Measurements from ENCODE around the gene MORN1.

The MORN1 gene

DNA sequence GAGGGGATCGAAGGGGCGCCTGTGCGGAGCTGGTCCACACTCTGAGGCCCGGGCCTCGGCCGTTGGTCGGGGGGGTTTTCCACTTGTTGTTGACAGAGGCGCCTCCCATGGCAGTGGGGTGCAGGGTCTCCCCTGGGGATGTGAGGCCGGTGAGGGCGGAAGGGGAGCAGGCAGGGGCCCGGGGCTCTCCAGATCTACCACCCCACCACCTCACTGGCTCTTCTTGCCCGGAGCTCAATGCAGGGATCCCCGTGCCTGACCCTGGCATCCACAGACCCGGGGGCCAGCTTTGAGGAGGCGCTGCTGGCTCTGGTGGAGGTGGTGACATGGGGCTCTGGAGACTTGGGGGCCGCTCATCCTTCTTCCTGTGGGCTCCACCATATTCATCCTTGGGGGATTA, 28.1 kb upstream of the MORN1 start:
- no peak for DNase-seq (ENCODE audit: low read depth in 2 of 2)

DNA sequence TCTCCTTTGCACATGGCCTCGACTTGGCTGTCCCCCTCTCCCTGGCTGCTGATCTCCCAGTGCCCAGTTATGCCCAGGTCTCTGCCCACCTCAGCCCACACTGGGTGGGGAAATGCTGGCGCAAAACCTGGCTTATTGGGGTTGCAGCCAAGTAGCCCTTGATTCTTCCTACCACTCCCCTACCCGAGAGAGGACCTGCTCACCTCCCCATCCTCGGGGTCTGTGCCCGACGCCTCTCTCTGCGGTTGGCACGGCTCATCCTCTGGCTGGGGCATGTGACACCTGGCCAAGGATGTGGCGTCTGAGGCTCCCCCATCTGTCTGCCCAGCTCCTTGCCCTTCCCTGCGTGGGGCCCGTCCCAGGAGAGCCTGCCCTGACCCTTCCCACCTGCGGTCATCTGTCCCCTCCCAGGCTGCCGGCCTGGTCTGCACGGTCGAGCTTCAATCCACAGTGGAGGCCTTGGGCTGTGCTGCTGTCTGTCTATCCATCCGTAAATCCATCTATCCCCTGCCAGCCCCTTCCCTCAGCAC, 27.5 kb upstream of the MORN1 start:
- no peak for DNase-seq (ENCODE audit: low read depth in 2 of 2)

DNA sequence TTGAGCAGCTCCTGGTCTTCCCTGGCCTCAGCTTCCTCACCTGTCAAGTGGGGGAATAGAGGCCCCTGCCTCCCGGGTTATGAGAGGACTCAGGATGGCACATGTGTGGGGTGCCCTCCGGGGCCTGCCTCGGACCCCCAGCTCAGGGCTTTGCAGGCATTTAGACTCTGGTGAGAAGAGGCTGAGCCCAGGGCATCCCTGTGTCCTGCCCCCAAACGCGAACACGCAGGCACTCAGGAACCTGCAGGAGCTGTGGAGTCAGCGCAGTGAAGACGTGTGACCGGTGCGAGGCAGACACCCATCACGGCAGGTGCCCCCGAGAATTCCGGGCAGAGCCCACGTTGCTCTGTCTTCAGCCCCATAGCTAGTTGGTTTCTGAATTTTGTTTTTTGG, 26.5 kb upstream of the MORN1 start:
- DNase-seq (ENCODE audit: low read depth in 2 of 2) = no peak

DNA sequence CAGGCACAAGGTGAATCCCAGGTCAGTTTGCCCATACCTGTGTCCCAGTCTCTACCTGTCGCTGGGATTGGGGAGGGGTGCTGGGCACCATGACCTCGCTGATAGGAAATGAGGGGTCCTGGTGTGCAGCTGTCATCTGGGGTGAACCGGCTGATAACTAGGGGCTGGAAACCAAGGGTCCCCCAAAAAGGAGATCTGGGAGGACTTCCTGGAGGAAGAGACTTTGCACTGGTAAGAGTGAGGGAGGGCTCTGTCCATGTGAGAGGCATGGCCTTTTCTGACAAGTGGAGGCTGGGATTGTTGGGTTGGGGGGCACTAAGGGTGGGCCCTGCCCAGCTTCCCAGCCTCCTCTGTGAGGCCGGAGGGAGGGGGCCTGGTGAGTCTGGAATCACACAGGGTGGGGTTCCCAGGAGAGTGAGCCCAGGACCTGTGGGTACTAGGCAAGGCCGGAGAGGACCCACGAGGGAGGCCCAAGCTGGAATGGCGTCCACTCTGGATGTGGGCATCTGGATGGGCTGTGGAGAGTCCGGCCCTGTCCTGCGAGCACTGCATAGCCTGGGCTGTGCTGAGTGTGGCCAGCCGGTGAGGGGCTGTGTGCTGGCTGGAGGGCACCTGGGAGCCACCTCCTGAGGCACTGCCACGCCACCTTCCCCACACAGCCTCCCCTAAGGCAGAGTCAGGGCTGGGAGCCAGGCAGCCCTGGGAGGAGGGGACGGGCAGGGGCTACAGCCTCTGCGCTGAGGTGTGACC, 25.9 kb upstream of the MORN1 start:
- no peak for DNase-seq (ENCODE audit: low read depth in 2 of 2)

DNA sequence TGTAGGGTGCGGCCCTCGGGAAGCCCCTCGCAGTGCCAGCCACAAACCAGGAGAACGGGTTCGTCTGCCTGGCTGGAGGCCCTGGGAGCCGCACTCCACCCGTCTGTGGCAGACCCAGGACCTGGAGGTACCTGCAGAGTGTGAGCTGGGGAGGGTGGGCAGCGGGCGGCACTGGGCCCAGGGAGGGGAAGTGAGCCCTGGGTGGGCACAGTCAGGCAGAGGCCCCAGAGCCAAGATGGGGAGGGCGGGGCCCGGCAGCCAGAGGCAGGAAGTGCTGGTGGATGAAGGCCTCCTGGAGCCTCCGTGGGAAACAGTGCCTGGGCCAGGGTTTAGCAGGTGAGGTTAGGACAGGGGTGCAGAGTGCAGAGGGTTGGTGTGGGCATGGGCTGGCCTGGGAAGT, 25.0 kb upstream of the MORN1 start:
- DNase-seq (ENCODE audit: low read depth in 2 of 2) = no peak

DNA sequence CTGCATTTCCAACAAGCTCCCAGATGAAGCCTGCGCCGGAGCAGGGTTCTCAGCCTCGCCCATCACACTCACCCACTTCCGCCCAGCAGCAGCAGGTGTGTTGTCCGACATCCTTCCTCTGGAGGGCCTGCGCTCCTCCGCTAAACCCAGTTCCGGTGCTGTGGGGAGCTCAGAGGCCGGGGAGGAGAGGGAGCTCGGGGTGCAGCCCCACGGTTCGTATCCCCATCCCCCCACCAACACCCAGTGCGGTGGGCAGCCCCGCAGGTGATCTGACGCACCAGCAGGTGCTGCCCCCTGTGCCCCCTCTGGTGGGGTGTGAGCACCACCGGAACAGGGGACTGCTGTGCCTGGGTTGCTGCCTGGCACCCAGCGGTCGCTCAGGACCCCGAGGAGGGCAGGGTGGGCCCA, 24.5 kb upstream of the MORN1 start:
- DNase-seq (ENCODE audit: low read depth in 2 of 2) = no peak

DNA sequence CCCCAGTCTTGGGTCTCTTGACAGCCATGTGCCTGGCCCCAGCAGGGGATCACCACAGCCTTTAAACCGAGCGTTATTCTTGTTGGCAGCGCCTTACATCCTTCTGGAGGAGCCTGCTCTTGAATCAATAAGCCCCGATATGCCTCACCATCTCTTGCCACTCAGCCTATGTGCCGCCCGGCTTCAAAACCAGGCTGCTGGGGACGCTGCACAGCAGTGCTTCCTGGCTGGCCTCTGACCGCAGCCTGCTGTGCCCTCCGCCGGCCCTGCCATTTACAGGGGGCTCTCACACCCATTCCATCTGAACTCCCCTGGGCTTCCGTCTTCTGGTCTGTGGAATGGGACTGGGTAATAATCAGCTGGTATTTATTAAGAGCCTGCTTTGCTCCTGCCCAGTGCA, 24.0 kb upstream of the MORN1 start:
- no peak for DNase-seq (ENCODE audit: low read depth in 2 of 2)

DNA sequence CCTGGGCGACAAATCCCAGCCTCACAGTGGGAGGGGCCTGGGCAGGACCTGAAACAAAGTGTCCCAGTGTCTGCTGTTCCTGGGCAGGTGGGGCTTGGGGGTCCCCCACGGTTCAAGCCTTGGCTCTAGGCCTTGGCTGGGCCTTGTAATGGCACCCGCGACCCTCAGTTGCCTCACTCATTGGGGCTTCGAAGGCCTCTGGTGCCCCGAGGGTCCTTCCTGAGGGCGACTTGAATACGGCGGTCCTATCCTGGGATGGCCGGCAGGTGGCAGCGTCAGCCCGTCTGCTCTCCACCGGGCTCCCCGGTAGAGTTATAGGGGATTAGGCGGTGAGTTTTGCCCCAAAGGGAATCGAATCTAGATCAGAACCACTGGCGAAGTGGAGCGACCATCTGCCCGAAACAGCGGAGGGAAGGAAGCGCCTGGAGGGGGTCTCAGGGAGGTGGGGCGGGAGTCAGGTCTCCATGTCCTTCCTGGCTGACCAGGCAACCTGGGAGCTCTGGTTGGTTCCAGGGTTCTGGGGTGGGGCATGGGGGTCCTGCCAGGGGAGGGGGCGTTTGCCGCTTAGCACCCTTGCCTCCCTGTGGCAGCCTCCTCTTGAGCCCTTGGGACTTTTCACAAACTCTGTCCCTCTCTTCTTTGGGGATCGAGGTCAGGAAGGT, 23.1 kb upstream of the MORN1 start:
- peak; percentile 66 to 69 for DNase-seq (ENCODE audit: low read depth in 2 of 2)

DNA sequence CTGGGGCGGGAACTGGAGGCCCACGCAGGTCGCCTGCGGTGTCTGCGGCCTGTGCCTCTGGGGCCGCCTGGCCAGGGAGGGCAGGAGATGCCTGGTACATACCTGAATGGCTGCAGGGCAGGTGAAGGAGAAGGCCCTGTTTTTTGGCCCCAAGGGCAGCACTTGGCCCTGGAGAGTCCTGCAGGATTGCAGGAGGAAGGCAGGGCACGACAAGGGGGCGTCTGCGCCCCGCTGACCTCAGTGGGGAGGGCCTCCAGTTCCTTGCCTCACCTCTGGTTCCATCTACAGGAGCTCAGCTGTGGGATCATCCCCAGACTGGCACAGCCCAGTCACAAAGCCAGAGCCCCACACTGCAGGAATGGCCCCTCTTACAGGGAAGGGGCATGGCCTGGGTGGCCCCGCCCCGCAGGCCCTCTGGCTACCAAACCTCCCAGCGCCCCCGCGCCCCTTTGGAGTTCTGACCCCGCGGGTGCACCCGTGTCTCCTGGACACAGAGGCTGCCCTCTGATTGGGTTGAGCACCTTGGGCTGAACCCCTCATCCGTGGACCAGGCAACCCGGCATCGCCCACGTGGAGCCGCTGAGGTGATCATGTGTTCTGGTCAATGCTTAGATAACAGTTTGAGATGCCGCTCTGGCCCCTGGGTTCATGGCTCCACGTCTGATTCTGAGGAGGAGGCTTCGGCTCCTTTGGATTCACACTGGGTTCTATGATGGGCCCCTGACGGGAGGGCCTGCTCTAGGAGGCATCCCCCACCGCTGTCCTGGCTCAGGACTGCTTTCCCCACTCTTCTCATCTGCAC, 22.3 kb upstream of the MORN1 start:
- no peak for DNase-seq (ENCODE audit: low read depth in 2 of 2)

DNA sequence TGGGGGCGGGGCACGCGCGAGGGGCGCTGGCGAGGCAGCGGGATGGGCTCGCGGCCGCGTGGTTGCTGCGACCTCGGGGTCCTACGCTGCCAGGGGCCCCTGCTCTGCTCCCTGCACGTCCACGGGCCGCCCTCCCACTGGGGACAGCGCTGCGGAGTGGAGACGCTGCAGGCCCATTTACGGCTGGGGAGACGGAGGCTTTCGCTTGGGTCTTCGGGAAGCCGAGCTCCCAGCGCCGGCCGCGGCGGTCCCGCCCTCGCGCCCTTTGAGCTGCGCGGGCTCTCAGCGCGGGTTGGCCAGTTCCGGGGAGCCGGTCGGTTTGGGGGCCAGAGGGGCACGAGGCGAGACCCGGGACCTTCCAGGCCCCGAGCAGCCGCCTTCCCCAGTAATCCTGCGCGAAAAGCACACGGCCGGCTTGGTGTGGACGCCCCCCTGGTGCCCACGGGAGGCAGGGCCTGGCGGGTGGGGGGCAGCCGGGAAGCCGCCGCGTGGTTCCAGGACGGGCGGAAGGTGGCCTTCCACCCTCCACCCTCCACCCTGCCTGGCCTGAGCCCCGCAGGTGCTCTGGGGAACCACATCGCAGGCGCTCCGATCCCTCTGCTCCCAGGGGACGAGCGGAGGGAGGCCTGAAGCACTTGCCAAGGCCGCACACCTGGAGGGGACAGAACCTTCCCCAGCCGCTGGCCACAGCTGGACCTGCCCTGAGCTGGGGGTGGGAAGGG, 21.6 kb upstream of the MORN1 start:
- no peak for DNase-seq (ENCODE audit: low read depth in 2 of 2)

DNA sequence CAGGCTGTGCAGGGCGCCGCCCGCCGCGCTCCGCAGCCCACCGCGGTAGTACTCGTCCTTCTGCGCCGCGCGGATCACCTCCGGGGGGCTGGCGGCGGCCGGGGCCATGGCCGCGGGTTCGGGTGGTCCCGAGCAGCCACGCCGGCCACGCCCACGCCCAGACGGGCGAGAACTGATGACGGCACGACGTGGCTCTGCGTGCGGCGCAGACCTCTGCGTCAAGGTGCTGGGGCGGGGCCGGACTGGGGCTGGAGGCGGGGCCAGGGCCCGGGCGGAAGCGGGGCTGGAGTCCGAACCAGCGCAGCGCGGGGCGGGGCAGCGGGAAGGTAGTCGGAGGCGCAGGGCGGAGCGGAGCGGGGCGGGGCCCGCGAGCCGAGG, 21.0 kb upstream of the MORN1 start, which contains the start of gene PEX10:
Gene PEX10 (minus strand): TSS at position 170 of the 378 bp plus-strand sequence. CDS start 62 bp downstream, at position 108.
- peak; percentile 99 for DNase-seq (ENCODE audit: low read depth in 2 of 2)

DNA sequence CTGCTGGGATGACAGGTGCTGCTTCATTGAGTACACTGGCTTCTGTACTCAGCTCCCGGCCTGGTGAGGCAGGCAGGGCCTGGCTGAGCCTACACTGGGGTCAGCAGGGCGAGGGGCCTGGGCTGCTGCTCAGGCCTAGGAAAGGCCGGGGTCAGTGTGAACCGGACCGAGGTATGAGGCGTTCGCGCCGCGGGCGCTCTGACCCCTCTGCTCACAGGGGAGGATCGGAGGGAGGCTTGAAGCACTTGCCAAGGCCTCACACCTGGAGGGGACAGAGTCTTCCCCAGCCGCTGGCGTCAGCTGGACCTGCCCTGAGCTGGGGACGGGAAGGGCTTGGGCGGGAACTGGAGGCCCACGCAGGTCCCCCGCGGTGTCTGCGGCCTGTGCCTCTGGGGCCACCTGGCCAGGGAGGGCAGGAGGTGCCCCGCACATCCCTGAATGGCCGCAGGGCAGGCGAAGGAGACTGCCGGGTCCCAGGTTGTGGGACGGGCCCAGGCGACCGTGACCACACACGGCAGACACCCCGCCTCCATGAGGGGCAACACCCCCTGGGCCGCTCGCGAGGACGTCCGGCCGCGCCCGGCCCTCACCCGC, 20.5 kb upstream of the MORN1 start:
- DNase-seq (ENCODE audit: low read depth in 2 of 2) = no peak

DNA sequence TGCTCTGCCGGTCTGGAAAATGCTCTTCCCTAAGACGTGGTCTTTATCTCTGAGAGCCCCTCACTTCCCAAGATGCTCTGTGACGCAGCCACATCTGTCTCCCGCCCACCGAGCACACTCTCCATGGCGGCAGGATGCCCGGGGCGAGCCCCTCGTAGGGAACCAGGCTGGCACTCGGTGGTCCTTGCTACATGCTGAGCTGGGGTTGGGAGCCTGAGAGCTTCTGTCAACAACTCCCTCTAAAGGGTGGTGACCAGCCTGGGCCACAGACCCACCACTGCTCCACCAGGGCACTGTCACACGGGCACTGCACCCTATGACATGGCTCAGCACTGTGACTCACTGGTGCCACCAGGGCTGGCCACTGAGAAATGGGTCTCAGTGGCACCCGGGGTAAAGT, 18.4 kb upstream of the MORN1 start:
- DNase-seq (ENCODE audit: low read depth in 2 of 2) = no peak

DNA sequence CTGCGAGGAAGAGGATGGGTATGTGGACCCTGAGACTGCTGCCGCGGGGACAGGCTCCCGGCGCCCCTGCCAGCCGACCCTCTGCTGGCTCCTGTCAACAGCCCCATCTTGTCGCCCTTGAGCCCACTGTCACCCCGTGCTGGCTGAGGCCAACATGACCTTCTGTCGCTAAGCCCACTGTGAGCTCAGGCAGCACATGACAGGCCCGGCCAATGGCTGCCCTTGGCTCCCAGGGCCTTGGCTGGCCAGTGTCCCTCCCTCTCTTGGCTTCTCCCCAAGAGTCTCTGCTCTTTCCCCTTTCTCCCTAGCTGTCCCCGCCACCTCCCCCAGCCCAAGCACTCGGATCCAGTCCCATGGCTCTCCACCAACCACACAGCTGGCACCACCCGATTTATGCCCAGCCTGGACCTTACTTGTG, 17.5 kb upstream of the MORN1 start:
- no peak for DNase-seq (ENCODE audit: low read depth in 2 of 2)

DNA sequence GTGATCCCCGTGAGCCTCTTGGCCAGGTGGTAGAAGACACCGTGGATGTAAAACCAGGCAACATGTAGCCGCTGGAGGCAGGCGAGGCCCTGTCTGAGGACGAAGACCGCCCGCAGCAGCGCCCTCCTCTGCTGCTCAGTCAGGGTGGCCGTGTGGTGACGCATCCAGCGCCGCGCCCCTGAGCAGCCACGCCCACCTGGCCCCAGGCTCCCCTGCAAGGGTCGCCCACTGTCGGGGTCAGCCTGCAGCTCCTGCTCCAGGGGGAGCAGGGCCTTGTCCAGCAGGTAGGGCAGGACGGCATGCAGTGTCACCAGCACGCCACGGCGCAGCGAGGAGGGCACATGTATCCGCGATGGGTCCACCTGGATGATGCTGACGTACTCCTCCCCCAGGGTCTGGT, 17.1 kb upstream of the MORN1 start:
- no peak for DNase-seq (ENCODE audit: low read depth in 2 of 2)

DNA sequence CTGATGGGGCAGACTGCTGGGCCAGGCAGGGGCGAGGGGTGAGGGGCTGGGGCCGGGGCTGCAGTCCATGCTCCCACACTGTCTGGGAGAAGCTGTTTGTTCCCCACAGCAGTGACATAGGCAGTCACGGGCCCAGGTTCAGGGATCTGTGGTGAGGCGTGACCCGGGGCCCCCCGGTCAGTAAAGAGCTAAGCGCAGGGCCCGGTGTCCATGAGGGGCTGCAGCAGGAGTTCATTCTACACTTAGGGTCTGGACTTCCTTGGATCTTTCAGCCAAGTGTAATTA, 16.6 kb upstream of the MORN1 start:
- DNase-seq (ENCODE audit: low read depth in 2 of 2) = no peak

DNA sequence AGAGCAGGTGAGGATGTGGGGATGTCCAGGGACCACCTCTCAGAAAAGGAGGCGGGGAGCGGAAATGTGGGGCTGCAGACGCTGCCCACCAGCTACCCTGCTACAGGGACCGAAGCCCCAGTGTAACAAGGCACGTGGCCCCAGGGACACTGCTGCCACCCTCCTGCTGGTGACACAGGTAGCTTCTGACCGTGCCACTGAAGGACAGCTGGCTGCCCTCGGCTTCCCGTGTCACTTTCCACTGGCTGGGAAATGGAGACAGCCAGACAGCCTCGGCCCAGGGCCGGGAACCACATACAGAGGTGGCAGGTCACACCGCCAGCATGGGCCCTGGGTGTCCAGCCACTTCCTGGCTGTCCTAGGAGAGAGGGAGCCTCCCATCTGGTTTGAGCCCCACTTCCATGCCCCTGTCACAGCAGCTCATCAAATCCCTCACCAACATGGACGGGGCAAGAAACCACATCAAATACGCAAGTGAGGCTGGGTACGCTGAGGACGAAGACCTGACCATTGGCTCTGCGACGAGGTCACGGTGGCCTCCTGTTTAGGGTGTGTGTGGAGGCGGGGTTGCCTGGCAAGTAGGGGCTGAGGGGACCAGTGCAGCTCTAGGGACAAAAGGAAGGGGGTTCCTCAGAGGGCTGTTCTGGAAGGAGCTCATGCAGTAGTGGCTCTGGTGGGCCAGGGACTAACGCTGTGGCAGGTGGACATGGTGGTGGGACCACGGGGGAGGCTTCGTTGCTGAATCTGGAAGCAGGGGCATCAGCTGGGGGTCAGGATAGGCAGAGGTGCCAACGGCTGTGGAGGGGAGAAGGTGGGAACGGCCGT, 16.0 kb upstream of the MORN1 start:
- no peak for DNase-seq (ENCODE audit: low read depth in 2 of 2)

DNA sequence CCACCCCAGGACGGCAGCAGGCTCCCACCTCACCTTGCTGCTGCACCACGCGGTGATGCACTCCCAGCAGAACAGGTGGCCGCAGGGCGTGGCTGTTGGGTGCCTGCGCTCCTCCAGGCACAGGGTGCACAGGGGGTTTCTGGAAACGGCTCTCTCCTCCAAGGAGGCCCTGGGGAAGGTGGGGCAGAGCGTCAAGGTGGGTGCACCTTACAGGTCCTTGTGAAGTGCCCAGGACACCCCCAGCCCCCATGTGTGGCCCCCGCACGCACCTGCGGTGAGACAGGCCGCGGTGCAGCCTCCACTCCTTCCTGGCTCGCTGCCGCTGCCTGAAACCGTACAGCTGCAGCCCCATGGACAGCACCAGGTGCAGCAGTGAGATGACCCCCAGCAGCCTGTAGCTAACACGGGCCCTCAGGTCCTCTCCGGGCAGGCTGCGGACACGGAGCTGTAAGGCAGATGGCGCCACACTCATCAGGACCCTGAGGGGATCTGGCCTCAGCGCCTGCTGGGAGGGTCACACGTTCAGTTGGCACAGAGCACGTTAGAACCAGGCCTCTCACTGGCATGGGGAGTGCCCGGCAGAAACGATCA, 15.2 kb upstream of the MORN1 start:
- DNase-seq (ENCODE audit: low read depth in 2 of 2) = no peak

DNA sequence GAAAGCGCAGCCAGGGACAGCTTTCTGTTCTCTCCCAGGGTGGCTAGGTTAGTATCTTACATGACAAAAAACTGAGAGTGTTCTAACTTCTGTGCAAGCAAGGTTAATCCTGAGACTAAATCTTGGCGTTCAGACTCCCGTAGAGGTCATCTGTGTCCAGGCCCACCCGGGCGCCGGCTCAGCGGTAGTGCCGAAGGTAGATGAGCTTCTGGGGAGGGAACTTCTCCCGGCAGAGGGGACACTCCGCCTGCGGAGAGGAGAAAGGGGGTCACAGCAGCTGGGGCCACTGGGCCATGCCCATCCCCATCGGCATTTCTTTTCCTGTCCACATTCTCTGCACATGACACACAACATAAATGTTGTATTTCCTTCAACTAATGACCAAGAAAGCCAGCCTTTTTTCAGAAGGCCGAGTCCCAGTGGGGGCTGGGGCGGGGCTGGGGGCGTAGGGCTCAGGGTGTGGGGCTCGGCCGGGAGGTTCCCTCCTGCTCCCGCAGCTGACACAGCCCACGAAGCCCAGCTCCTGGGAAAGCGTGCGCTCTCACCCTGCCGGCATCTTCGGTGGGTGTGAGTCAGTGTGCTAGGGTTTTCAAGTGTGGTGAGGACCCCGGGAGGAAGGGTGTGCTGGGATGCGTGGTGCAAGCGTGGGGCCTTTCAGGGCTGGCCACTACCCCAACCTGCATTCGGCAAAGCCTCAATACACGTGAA, 14.4 kb upstream of the MORN1 start:
- DNase-seq (ENCODE audit: low read depth in 2 of 2) = no peak
